GM10266 (cell line): ENCODE results near the gene TMPRSS11B.
"Not testable (repeated sequence)": the region's sequence is repeated elsewhere in the genome, so short reads cannot be mapped to it uniquely, and the experiment has no call there.

Experiments
- DNase-seq: peaks from one replicate; pipeline ENCODE4 v3.0.0; 2012; ENCODE audit errors: extremely low spot score
- TF ChIP-seq, protein P1 (sequence below): IDR thresholded peaks from 2 replicates; pipeline ENCODE4 v1.5.1; 2012; ENCODE audit warnings: mild to moderate bottlenecking, low read depth; ENCODE audit not compliant: control insufficient read depth, insufficient read depth; ENCODE audit errors: missing control alignments

The TMPRSS11B gene

DNA sequence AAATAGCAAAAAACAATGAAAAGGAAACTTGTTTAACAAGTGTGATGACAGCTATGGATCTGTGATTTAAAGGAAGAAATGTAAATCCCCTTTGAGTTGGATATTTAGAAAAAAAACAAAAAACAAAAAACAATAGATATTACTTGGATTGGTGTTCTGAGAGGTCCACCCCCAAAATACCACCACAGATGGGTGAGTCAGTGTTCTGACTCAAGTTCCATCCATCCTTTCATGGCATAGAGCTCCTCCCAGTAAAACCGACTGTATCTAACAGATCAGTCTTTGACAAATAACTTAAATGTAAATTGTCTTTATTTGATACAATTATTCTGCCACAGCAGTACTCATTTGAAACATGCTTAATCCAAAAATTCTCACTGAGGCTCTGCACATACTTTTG, 27.4 kb downstream of the TMPRSS11B start:
- TF ChIP-seq, protein P1, sequence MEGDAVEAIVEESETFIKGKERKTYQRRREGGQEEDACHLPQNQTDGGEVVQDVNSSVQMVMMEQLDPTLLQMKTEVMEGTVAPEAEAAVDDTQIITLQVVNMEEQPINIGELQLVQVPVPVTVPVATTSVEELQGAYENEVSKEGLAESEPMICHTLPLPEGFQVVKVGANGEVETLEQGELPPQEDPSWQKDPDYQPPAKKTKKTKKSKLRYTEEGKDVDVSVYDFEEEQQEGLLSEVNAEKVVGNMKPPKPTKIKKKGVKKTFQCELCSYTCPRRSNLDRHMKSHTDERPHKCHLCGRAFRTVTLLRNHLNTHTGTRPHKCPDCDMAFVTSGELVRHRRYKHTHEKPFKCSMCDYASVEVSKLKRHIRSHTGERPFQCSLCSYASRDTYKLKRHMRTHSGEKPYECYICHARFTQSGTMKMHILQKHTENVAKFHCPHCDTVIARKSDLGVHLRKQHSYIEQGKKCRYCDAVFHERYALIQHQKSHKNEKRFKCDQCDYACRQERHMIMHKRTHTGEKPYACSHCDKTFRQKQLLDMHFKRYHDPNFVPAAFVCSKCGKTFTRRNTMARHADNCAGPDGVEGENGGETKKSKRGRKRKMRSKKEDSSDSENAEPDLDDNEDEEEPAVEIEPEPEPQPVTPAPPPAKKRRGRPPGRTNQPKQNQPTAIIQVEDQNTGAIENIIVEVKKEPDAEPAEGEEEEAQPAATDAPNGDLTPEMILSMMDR: no peak
- no peak for DNase-seq

DNA sequence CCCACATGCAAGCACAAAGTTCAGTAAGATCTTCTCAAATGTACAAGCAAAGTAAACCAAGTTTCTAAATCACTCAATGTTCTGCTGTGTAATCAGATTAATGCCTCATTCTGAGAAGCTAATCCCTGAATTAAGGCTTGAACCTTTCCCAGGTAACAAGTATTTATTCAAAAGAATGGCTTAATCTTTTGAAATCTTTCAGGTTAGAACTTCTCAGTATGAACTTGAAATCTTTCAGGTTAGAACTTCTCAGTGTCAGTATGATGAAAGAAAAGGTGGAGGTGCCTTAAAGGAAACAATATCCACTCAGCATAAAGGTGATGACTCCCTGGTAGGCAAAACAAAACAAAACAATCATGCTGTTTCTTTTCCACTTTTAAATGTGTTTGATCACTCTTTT, 29.0 kb downstream of the TMPRSS11B start:
- TF ChIP-seq, protein P1: no peak
- no peak for DNase-seq

DNA sequence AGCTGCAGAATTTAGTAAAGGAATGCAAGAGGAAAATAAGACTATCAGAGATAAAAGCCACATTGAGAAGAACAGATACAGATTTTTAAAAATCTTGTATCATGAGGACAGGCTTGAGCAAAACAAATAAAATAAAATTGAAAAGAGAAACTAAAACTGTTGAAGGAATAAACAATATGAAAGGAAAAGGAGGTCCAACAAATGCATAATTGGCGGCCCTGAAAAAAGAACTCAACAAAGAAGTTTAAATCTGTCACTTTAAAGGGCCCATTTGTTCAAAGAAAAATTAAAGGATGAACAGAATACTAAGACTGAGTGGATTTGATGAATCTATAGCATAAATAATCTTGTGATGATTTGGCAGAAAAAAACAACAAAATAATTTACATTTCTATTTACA, 36.5 kb downstream of the TMPRSS11B start:
- DNase-seq: no peak
- TF ChIP-seq, protein P1: no peak

DNA sequence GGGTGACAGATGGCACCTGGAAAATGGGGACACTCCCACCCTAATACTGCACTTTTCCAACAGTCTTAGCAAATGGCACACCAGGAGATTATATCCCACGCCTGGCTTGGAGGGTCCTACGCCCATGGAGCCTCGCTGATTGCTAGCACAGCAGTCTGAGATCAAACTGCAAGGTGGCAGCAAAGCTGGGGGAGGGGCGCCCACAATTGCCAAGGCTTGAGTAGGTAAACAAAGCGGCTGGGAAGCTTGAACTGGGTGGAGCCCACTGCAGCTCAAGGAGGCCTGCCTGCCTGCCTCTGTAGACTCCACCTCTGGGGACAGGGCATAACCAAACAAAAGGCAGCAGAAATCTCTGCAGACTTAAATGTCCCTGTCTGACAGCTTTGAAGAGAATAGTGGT, 51.2 kb downstream of the TMPRSS11B start:
- not testable (repeated sequence) for DNase-seq

DNA sequence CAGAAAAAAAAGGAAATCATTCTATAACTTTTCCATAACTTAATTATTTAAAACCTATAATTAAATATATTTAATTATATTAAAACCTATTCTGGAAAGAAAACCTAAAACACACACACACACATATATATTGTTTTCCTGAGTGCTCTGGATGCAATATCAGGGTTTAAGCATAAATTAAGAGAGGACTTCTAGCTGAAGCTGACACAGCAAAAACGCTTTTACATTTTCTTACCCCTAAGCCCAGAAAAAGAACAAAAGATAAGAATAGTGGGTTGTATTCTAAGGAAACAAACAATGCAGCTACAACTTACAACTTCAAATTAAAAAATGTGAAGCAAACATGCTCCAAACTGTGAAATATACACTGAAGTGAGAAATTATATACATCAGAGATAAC, 52.3 kb downstream of the TMPRSS11B start:
- no peak for DNase-seq
- TF ChIP-seq, protein P1: no peak

DNA sequence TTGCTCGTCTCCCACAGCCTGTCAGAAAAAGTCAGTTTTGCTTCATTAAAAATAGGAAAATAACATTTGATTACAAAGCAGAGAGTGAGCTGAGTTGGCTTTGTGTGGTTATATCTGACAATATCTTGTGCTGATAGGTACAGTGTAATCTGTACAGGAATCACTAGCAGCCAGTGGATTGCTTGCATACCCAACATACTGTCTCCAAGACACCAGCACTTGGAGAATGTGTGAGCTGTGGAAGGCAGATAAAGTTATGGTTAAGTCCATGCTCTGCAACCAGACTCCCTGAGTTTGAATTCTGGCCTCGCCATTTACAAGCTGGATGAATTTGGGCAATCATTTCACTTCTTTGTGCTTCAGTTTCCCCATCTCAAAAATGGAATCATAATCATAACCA, 58.3 kb downstream of the TMPRSS11B start:
- no peak for DNase-seq
- TF ChIP-seq, protein P1: no peak

DNA sequence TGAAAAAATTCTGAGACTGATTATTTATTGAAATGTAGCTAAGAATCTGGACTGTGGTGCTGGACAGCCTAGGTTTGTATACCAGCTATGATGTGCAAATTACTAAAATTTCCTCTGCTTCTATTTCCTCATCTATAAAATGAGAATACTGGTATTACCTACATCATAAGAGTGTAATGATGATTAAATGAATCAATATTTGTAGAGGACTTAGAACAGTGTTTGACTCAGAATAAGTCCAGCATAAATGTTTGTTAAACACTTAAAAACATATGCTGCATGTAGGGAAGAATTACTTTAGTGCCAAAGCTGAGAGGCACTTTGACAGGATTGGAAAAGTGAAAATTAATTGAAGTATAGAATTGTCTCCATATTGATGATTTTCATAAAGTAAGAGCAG, 60.6 kb downstream of the TMPRSS11B start:
- DNase-seq: no peak
- TF ChIP-seq, protein P1: no peak

DNA sequence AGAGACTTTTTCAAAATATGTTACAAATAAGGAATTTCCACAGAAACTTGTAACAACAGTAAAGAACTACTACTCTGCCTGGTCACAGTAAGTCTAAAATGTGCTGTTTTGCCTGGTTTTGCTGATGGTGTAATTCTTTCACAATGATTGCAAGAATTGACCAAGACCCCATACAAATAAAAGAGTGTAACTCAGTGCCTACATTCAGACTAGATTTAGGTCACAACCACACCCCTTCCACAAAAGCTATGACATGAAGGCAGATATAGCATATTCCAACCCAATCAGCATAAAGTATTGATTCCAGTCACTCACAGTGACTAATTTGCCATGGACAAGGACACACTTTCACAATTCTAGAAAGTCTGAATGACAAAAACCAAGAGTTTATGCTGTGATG, 62.1 kb downstream of the TMPRSS11B start:
- TF ChIP-seq, protein P1: no peak
- DNase-seq: no peak
